CD4-positive, alpha-beta T cell treated with Interleukin-1 beta for 1 hour (primary cell): Measurements from ENCODE around the gene NDN.
"Not testable (repeated sequence)": the region's sequence is repeated elsewhere in the genome, so short reads cannot be mapped to it uniquely, and the experiment has no call there.

Experiments used
- DNase-seq, 2 donors: peaks; one replicate each; pipeline ENCODE4 v3.0.0-alpha.2; 2020 to 2022

The NDN gene, protein sequence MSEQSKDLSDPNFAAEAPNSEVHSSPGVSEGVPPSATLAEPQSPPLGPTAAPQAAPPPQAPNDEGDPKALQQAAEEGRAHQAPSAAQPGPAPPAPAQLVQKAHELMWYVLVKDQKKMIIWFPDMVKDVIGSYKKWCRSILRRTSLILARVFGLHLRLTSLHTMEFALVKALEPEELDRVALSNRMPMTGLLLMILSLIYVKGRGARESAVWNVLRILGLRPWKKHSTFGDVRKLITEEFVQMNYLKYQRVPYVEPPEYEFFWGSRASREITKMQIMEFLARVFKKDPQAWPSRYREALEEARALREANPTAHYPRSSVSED

DNA sequence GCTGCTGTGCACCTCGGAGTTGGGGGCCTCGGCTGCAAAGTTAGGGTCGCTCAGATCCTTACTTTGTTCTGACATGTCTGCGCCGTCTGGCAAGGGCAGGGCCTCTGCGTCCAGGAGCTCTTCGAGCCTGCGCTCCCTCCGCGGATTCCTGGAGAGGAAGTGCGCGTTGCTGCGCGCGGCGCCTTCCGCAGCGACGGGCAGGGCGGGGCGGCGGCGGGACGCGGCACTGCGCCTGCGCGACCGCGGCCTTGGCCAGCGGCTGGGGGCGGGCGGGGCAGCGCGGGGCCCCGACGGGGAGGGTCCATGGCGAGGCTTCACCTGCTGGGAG lies at the start of gene NDN:
TSS of gene NDN (minus strand) at position 163 of the 328 bp plus-strand sequence. CDS start at position 75, 88 bp downstream.
- DNase-seq: no peak

DNA sequence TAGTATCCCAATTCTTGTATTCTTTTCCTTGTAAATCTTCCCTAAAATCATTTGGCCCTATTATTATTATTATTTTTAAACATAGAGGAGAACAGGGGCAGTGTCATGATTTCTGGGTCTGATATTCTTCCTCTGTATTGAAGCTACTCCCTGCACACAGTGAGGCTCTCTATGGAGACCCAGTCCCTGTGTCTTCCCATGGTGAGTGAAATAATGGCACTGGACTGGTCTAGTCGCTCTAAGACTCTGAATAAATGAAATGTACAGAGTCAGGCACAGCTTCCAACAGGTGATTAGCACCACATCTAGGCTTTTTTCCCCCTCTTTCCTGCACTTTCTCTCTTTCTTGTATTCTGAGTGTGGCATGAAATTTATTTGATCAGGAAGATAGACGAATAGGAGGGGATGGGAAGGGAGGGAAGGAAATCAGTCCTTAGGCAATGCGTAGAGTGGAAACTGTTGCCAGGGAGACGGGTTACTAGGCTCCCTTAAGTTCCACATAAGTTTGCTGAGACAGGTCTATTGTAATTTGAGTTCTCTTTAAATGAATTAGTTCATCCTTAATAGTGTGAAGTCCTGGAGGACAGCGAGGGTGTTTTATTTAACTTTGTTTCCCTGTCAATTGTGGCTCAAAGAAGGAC lies 49.0 kb upstream of the NDN start:
- no peak for DNase-seq

DNA sequence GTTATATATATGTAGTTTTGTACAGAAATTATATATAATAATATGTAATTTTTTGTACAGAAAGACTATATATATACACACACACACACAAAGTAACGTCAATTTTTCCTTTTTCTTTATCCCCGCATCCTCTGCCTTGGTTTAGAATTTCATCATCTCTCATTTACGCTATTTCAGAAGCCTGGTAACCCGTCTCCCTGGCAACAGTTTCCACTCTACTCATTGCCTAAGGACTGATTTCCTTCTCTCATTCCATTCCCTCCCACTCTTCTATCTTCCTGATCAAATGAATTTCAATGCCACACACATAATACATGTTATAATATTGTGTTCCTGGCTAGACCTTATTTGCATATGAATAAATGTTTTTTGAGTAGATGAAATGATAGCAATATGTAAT lies 47.8 kb upstream of the NDN start:
- DNase-seq: no peak

DNA sequence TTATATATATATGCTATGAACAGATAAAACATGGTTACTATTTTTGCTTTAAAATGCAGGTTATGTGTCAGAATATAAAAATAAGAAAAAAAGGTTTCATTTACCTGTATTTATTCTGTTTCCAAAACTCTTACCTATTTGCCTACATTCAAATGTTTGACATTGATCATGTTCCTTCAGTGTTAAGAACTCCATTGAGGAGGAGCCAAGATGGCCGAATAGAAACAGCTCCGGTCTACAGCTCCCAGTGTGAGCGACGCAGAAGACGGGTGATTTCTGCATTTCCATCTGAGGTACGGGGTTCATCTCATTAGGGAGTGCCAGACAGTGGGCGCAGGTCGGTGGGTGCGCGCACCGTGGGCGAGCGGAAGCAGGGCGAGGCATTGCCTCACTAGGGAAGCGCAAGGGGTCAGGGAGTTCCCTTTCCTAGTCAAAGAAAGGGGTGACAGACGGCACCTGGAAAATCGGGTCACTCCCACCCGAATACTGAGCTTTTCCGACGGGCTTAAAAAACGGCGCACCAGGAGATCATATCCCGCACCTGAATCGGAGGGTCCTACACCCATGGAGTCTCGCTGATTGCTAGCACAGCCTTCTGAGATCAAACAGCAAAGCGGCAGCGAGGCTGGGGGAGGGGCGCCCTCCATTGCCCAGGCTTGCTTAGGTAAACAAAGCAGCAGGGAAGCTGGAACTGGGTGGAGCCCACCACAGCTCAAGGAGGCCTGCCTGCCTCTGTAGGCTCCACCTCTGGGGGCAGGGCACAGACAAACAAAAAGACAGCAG lies 27.0 kb upstream of the NDN start:
- not testable (repeated sequence) for DNase-seq

DNA sequence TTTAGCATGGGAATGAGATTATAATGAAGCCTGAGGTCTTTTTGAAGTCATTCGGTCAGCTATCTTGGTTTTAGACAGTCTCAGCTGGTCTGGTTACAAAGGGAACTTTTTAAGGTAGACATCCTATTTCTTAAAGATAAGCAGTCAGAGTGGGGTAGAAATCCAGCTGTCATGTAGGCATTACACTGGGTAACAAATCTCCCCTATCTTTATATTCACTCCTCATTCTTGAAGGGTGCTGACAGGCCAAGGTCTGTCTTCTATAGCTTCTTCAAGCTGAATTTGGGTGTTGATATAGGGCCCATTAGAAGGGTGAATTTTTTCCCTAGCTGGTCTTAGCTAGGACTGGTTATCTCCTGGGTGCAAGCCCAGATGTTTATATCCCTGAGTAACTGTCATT lies 21.2 kb upstream of the NDN start:
- no peak for DNase-seq

DNA sequence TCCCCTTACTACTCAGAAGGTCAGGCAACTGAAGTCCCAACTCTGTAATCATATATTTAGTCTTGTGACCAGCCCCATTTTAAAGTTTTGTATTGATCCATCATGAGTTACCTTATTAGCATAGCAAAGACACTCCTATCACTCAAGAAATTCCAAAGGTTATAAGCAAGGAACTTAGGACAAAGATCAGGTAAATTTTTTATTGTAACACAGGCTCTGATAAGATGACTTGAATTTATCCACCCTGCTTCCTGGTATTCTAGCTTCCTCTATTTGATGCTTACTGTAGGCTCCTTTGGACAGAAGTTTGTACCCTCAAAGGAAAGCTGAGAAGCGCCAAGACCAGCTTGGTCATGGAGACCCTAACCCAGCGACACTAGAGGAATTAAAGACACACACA lies 8.2 kb upstream of the NDN start:
- DNase-seq: no peak

DNA sequence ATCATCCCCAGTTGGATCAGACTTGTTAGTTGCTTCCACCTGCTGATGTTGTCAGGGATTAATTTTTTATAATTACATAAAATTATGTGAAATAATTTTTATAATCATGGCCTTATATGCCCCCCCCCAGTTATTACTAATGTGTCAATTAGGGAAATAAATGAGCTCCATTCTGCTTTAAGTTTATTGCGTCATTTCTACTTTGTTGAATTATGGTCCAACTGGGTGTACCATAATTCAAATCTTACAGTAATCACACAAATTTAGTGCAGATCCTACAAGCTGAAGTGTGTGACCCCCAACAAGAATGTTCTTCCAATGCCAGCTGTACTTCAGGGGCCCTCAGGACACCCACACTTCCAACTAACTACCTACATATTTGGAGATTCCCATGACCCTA lies 7.5 kb upstream of the NDN start:
- no peak for DNase-seq

DNA sequence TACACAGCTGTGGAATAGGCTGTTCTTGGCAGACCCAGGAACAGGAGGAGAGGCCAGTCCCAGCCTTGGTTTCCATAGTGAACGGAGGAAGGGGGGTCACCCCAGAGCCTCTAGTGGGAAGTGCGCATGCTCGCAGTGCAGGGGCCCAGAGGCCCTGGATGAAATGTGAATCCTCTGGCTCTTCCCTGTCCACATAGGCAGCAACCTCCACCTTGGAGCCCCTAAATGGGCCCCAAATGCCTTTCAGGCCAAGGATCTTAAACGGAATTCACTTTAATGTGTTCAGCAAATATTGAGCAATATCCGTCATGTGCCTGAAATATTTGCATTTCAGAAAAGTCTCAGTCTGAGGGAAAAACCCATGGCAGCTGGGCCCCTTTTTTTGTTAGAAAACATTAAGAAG lies 3.3 kb upstream of the NDN start:
- DNase-seq: no peak

DNA sequence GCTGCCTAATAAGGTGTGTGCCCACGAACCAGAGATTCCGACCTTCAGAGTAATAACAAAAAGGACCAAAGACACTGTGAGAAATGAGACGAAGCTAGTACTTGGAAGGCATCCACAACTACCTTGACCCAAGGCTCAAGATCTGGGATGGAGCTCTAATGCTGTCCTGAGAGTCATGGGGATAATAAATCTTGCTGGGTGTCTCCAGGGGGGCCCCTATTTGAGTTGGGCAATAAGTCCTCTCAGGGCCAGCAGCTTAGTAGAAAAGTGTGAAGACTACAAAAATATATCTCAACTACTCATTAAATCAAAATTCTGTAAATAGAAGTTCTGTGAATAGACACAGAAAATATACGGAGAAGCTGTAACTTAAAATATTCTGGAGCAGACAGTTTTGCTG lies 2.9 kb upstream of the NDN start:
- DNase-seq: no peak

DNA sequence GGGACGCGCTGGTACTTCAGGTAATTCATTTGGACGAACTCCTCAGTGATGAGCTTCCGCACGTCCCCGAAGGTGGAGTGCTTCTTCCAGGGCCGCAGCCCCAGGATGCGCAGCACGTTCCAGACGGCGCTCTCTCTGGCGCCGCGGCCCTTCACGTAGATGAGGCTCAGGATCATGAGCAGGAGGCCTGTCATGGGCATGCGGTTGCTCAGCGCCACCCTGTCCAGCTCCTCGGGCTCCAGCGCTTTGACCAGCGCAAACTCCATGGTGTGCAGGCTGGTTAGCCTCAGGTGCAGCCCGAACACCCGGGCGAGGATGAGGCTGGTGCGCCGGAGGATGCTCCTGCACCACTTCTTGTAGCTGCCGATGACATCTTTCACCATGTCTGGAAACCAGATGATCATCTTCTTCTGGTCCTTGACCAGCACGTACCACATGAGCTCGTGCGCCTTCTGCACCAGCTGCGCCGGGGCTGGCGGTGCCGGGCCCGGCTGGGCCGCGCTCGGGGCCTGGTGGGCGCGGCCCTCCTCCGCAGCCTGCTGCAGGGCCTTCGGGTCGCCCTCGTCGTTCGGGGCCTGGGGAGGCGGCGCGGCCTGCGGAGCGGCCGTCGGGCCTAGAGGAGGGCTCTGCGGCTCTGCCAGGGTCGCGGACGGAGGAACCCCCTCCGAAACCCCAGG lies 501 bp downstream of the NDN start:
- no peak for DNase-seq

DNA sequence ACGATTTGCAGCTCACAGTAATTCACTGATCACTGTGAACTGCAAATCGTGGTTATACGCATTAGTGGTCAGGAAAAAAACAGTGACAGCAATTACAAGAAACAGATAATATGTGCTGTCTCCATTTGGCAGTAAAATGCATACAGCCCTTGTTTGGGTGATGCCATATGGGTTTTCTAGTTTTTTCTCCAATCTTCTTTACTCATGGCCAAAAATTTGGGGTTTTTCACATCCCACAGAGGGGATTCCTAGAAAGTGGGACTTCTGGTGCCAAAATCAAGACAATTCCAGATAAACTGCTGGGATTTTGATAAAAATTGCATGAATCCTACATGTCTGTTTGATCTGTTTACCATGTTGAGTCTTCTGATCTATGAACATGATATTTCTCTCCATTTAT lies 15.6 kb downstream of the NDN start:
- DNase-seq: no peak

DNA sequence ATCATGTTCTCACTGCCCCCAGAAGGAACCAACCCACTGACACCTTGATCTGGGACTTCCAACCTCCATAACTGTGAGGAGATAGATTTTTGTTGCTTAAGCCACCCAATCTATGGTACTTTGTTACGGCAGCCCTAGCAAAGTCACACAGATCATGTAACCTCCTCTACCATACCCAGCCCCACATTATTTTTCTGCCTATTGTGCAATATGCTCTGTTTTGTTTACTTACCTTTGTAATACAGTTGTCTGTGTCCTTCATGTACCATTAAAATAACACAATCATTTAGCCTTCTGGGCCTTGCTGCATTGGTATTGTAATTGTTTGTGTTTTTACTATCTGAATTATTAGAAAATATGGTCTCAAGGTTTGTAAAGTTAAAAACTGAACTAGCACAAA lies 16.1 kb downstream of the NDN start:
- DNase-seq: no peak

DNA sequence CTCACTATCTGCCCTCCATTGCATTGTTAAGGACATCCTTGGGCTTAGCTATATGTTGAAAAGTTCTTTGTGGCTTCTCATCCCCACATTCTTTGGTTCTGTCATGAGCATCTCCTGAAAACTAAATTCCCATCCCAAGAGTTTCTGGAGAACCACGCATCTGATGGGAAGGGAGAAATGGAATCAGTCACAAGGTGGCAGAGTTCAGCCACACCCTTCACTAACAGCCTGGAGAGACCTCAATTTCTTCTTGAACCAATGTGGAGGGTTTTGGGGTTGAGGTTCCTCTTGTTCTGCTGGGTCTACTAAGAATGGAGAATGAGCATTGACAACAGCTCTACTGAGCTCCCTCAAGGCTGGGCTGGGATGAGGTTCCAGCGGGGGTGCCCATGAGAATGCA lies 23.9 kb downstream of the NDN start:
- DNase-seq: no peak

DNA sequence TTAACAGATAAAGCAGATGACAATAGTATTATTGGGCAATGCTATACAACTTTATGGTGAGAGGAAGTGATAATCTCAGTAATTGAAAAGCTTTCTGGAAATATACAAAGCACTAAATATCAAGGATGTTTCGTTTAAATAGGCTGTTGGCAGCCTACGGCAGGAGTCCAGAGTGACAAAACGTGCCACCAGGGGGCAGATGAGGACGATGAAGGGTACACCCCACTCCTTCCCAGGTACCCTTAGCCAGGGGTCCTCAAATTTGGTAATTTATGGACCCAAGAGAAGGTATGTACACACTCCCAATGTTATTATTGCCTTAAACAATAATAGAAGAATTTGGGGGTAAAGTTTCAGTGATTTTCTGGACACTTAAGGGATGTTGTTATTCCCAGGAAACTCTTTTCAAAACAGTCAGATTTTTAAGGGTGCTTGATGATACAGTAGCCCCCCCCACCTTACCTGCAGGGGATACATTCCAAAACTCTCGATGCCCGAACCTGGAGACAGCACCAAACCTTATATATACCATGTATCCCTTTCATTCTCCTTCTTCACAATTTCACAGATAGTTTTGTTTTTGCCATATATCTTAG lies 38.1 kb downstream of the NDN start:
- peak in 1 of 2 donors; percentile 7 for DNase-seq

DNA sequence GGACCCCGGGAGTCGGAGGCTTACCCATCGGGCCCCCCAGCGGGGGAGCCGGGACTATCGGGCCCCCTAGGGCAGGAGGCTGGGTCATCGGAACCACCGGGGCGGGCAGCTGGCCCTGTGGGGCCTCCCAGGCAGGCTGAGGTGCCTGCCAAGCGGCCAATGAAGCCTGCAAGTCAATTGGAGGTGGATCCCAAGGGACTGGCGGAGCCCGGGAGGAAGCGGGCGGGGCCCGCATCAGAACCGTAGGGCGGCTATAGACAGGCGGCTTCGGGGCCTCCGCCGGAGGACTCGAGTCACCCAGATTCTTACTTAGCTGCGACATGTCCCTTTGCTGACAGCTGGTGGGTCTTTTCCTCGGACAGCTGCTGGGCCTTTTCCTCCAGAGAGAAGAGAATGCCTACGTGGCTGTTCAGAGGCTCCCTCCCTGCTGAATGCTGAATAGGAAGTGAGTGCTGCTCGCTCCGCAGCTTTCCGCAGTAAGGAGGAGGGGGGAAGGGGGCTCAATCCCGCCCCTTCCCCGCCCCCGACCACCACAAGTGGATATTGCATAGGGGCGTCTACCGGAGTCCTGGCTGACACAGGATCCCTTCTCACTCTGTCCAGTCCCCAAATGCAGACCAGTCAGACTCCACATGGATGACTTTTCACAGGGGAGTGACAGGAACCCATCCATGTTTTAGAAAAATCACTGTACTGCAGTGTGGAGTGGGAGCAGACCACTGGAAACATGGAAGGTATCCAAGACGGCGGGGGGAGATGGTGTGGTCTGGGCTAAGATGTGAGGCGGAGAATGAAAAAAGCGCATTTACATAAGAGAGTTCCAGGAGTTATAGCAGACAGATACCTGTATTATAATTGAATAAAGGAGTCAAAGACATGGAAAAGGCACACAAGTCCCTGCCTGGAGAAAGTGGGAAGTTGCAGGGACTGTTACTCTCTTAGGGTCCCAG lies 39.4 kb downstream of the NDN start, which contains the start of gene MAGEL2:
TSS of gene MAGEL2 (minus strand) at position 447 of the 950 bp plus-strand sequence. CDS start at position 322, 125 bp downstream.
- DNase-seq: no peak

DNA sequence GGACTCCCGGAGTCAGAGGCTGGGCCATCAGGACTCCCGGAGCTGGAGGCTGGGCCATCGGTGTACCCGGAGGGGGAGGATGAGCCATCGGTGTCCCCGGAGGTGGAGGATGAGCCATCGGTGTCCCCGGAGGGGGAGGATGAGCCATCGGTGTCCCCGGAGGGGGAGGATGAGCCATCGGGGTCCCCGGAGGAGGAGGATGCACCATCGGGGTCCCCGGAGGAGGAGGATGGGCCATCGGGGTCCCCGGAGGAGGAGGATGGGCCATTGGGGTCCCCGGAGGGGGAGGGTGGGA lies 40.2 kb downstream of the NDN start:
- no peak for DNase-seq

DNA sequence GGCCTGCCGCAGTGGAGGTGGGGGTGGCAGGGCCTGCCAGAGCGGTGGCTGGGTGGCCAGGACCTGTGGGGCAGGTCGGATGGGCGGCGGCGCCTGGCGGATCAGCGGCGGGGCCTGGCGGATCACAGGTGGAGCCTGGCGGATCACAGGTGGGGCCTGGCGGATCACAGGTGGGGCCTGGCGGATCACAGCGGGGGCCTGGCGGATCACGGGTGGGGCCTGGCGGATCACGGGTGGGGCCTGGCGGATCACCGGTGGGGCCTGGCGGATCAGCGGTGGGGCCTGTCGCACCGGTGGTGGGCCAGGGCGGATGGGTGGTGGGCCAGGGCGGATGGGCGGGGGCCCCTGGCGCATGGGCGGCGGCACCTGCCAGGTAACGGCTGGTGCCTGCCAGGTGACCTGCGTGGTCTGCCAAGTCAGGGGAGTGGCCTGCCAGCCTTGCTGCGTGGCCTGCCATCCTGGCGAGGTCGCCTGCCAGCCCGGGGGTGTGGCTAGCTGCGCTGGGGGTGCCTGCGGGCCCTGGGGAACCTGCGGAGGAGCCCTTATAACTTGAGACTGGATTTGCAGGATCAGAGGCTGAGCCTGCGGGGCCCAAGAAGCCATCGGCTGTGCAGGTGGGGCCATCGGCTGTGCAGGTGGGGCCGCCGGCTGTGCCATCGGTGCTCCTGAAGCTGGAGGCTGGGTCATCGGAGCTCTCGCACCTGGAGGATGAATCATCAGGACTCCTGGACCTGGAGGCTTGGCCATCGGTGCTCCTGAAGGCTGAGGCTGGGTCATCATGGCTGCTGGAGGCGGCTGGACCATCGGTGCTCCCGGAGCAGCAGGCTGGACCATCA lies 40.7 kb downstream of the NDN start:
- DNase-seq: no peak

DNA sequence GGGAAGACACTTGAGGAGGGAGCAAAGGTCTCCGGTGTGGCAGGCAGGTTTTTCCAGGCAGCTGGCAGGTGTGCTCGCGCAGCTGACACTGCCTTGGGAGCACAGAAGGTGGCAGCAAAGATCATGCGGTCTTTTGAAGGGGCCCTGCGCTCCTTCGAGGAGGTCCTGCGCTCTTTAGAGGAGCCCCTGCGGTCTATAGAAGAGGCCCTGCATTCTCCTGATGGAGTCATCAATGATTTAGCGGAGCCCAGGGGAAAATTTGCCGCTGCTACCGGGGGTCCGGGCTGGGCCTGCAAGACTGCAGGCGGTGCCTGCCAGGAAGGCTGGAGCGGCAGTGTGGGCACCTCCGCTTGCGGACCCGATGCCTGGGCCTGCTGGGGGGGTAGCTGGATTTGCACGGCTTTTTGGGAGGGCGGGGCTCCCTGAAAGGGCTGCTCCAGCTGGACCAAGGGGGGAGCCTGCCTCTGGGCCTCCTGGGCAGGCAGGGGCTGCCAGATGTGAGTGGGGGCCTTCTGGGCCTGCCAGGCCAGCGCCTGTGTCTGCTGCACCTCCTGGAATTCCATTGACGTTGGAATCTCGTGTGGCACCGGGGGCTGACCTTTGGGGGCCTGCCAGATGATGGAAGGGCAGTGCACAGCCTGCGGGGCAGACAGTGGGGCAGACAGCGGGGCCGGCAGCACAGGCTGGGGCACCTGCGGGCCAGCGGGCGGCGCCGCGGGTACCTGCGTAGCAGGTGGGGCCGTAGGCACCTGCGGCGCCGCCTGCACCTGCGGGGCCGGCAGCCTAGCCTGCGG lies 41.5 kb downstream of the NDN start:
- DNase-seq: no peak

DNA sequence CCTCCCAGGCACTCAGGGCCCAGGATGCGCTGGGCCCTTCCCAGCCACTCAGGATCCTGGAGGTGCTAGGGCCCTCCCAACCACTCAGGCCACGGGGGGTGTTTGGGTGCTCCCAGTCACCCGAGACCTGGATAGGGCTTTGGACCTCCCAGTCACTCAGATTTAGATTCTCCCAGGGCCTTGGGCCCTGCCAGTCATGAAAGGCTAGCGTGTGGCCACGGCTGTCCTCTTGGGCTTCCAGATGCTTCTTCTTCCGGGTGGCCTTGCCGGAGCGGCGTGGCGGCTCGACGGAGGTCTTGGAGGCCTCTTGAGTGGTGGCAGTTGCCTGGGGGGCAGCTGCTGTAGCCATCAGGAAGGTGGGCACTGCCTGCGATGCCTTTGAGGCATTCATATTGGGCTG lies 42.3 kb downstream of the NDN start:
- DNase-seq: no peak

DNA sequence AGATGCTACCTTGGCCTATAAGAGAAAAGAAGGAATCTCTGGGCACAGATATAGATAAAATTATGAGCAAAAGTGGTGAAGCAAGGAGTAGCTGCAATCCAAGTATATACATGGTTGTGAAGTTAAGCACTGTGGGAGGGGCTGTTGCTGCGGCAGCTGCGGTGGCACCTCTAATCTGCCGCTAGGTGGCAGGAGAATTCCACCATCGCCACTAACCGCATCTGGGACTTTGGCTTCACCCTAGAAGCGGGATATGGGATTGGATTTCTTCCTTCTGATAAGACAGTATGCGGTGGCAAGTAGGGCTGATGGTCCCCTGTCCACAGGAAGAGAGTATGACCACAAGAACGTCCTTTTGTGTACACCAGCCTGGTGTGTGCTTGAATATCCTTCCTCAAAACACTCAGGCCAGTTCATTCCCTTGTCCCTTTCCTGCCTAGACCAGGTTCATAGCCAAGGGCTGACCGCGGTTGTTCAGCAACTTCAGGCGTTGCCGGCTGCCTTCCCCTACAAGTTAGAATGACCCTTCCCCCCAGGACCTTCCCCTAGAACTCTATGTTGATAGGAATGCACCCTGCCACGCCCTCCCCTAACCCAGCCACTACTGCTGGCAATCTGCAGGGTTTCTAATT lies 44.6 kb downstream of the NDN start:
- DNase-seq: peak in 1 of 2 donors; percentile 9
